DMS79 treated with DMSO at 0.1 percent for 48 hours (cell line): Measurements from ENCODE around the gene UBL4A.
A peak's percentile ranks its signal among the peaks of the same experiment; 100 is the strongest.

Experiments
- DNase-seq: peaks from one replicate; lab custom pipeline; 2025; lab: John Stamatoyannopoulos, UW

UBL4A gene

GRCh38 chrX:154482786-154483185 lies 3.6 kb downstream of the UBL4A start:
- DNase-seq = no peak

DNA sequence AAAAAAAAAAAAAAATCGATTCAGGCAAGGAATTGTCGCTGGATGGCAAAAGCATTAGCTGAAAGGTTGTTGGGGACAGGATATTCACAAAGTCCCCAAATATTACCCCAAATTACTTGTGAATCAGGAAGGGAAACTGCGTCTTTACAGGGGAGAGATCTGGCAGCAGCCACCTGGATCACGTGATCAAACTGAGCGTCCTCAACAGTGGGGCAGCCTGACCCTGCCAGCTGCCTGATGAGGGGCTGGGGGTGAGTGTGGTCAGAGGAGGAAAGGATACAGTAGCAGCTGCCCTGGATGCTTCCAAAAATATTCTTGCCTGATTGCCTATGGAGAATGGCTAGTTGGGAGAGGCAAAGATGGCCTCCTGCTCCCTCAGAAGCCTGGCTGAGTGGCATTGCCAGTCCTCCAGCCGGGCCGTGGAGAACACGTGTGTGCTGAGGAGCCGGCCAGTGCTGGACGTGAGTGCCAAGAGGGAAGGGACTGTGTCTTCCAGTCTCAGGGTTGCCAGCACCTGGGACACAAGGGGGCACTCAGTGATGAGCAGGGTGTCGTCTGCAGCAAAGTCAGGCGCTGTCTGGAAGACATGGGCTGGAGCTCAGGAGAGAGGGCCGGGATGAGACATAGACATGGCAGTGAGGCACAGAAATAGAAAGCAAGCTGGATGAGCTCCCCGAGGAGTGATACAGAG lies 4.4 kb downstream of the UBL4A start:
- no peak for DNase-seq

DNA sequence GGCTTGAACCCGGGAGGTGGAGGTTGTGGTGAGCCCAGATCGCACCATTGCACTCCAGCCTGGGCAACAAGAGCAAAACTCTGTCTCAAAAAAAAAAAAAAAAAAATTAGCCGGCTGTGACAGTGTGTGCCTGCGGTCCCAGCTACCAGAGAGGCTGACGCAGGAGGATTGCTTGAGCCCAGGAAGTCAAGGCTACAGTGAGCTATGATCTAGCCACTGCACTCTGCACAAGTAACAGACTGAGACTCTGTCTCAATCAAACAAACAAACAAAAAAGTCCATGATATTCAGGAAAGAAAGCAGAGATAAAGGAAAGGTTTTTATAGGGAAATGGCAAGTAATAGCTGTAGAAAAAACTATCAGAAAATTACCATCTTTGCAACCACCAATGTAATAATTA lies 5.2 kb downstream of the UBL4A start:
- DNase-seq = no peak

GRCh38 chrX:154478728-154479622 lies 7.4 kb downstream of the UBL4A start, which contains the start of gene LAGE3:
Gene LAGE3, minus strand, starts transcription at chrX:154479281. Its CDS starts 366 bp downstream, at chrX:154478915.
- DNase-seq = peak; percentile 8

- no peak for DNase-seq
Measured at GRCh38 chrX:154477891-154478477, 8.4 kb downstream of the UBL4A start.

DNA sequence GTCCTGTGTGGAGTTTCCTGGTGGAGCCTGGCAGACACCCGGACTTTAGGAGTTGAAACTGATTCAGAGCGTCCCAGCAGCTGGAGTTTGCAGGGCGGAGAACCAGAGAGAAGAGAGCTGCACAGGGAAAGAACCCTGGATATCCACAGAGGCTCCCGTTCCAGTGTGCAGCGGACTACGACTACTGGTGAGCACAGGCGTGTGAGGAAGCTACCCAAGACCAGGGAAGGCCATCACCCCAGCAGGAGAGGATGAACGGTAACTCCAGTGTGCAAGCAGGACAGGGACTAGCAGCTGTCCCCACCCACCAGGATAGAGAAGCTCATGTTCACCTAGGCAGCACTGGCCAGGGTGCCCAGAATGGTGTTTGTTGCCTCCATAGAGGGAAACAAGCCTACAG lies 9.6 kb downstream of the UBL4A start:
- DNase-seq = no peak

DNA sequence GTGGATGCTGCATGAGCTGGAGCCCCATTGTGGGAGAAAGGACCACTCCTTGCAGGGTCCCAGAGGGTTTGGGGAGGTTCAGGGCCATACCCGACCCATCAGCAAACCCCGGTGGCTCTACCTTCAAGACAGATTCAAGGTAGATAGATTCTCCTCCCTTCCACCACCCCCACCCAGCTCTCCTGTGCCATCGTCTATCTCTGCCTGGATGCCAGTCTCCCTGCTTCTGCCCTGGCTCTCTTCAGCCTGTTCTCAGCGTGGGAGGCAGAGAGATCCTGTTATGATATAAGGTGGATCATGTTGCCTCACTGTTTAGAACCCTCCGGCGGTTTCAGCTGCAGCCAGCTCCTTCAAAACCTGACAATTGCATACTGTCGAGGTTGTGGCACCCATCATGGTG lies 12.7 kb downstream of the UBL4A start:
- DNase-seq = no peak

- no peak for DNase-seq
Measured at GRCh38 chrX:154472685-154473632, 13.5 kb downstream of the UBL4A start.

DNA sequence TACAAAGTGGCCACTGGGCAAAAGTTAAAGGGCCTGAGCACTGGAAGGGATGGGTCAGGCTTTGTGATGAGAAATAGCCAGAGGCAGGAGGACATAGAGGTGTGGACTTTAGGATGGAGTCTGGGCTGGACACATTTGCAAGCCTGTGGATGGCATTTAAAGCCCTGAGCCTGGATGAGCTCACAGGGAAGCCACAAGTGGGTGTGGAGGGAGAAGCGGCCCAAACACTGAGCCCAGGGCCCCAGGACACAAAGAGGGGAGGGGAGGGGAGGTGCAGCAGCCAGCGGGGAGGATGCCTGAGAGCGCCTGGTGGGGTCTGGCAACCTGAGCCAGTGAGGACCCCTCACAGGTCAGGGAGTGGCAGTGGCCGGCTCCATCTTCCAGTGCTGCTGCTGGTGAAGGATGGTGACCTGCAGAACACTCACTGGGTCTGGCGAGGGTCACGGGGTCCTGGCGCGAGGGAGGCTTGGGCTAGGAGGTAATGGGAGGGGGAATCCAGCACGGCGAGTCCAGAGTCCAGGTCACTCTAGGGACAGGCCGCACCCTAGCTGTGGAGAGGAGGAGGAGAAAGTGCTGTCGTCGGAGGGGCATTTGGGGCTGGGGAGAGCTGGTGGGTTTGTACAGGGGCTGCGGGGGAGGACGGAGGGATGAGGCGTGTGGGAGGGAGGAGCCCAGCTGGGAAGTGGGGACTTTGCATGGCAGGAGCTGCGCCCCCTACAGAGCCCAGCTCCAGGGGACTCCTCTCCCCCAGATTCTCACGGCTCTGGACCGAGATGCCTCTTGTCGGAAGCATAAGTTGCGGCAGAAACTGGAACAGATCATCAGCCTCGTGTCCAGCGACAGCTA lies 14.4 kb downstream of the UBL4A start:
- DNase-seq = no peak

DNA sequence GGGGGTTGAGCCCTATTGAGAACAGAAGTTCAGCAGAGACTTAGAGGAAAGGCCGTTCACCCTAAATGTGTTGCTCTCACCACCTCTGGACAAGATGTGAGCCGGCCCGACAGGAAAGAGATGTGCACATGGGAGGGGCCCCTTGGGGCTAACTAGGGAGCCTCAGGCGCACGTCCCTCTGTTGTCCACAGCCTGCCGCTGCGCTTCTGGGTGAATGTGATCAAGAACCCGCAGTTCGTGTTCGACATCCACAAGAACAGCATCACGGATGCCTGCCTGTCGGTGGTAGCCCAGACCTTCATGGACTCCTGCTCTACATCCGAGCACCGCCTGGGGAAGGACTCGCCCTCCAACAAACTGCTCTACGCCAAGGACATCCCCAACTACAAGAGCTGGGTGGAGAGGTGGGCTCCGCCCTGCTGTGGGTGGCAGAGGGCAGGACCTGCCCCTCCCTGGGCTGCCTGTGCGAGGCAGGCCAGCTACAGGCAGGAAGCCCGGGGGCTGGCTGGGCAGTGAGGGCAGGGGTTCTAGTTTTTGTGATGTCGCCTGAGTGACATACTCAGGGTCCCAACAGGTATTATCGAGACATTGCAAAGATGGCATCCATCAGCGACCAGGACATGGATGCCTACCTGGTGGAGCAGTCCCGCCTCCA lies 15.4 kb downstream of the UBL4A start:
- DNase-seq = no peak

DNA sequence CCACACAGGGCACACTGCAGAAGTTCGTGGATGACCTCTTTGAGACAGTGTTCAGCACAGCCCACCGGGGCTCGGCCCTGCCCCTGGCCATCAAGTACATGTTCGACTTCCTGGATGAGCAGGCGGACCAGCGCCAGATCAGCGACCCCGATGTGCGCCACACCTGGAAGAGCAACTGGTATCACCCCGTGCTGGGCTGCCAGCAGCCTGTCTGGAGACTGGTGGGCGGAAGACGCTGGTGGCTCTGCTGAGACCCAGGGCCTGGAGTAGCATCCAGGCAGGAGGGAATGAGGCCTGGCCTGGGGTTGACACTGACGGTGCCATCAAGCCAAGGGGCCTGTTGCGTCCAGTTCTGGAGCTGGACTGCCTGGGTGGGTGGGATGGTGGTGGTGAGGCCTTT lies 16.0 kb downstream of the UBL4A start:
- no peak for DNase-seq

GRCh38 chrX:154469880-154470279 lies 16.5 kb downstream of the UBL4A start:
- no peak for DNase-seq

DNA sequence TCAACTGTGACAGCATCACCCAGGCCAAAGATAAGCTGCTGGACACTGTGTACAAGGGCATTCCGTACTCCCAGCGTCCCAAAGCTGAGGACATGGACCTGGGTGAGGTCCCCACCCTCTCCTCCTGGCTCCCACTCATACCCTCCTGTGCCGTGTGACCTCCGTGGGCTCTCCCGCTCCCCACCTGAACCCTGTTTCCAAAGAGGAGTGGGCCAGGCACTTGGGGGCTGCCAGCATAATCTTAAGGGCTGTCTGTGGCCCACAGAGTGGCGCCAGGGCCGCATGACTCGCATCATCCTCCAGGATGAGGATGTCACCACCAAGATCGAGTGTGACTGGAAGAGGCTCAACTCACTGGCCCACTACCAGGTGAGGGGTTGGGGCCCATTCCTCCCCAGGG lies 17.3 kb downstream of the UBL4A start:
- no peak for DNase-seq

- no peak for DNase-seq
Measured at GRCh38 chrX:154468217-154468616, 18.2 kb downstream of the UBL4A start.

DNA sequence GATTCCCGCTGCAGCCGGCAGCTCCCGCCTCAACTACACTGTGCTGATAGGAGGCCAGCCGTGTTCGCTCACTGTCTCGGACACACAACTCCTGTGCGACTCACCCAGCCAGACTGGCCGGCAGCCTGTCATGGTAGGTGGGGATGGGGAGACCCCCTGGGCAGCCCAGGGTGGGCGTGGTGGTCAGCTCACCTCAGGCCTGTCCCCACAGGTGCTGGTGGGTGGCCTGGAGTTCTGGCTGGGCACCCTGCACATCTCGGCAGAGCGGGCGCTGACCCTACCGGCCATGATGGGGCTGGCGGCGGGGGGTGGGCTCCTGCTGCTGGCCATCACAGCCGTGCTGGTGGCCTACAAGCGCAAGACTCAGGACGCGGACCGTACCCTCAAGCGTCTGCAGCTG lies 18.9 kb downstream of the UBL4A start:
- DNase-seq = no peak

- DNase-seq = no peak
Measured at GRCh38 chrX:154466907-154467306, 19.5 kb downstream of the UBL4A start.

- DNase-seq = no peak
Measured at GRCh38 chrX:154466036-154466435, 20.4 kb downstream of the UBL4A start.

DNA sequence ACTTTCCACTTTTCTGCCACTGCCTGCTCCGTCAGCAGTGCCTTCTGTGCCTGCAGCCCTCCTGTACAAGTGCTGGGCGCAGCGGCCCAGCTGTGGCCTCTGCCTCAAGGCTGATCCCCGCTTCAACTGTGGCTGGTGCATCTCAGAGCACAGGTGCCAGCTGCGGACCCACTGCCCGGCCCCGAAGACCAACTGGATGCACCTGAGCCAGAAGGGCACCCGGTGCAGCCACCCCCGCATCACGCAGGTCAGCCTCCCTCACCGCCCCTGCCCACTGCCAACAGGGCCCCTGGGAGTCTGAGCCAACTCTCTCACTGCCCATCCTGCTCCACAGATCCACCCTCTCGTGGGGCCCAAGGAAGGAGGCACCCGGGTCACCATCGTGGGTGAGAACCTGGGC lies 20.8 kb downstream of the UBL4A start:
- no peak for DNase-seq

DNA sequence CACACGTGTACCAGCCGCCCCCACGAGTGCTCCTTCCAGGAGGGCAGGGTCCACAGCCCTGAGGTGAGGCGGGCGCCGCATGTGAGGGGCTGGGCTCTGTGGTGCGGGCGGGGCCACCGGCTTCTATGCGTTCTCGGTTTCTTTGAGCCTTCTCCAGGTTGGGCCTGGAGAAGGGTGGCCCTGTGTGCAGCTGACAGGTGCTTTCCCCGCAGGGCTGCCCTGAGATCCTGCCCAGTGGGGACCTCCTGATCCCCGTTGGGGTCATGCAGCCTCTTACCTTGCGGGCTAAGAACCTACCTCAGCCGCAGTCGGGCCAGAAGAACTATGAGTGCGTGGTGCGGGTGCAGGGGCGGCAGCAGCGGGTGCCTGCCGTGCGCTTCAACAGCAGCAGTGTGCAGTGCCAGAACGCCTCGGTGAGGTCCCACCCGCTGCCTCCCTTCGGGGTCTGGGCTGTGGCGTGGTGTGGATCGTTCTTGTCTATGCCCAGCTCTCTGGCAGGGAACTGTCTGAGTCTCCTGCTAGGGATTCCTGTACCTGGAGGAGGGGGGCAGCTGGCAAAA lies 21.5 kb downstream of the UBL4A start:
- no peak for DNase-seq

- DNase-seq = no peak
Measured at GRCh38 chrX:154463611-154464220, 22.7 kb downstream of the UBL4A start.
